NCI-H69 (cell line): ENCODE results near the gene PFKFB1.

Experiments
- DNase-seq: peaks from one replicate; lab custom pipeline; 2025; lab: John Stamatoyannopoulos, UW

Gene PFKFB1

GRCh38 chrX:54922547-54922946, 71.4 kb downstream of the PFKFB1 start:
- no peak for DNase-seq

GRCh38 chrX:54921427-54922021, 72.5 kb downstream of the PFKFB1 start:
- peak; percentile 78 for DNase-seq

DNA sequence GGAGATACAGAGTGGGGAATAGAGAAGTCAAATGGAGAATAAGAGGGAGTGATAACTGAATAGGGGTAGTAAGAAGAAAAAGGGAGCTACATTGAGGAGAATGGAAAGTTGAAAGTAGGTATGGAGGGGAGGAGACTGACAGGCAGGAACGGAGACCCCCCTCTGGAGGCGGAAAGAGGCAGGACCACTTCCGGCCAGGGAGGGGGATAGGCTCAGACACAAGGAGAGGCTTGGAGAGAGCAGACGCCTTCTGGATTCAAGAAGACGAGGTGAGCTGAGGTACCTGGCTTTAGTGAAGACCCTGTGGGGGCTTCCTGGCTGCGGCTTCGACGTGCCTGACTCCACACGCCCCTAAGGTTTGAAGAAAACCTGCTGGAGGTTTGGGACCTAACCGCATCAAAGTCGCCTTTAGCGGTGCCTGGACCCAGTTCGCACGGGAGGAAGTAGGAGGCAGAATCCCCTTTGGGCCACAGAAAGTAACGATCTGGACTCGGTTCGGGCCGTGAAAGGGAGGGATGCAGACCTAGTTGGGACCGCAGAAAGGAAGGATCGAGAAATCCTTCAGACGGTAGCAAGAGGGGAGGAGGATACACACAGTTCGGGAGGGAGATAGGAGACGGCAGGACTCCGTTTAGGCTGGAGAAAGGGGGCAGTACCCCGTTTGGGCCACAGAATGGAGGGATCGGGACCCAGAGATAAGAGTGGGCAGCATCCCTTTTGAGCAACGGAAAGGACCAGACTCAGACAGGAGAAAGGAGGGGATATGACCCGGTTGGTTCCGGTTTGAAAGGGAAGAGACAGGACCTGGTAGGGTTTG, 73.2 kb downstream of the PFKFB1 start, which contains the start of gene TRO:
Gene TRO, plus strand, starts transcription at position 215 of the 817 bp plus-strand sequence. CDS start 1,423 bp downstream, outside the sequence.
- DNase-seq, result peak; percentile 63

GRCh38 chrX:54909941-54910340, 84.0 kb downstream of the PFKFB1 start:
- DNase-seq, result no peak

- no peak for DNase-seq
Observed at GRCh38 chrX:54894159-54894558, 99.8 kb downstream of the PFKFB1 start.

- peak; percentile 57 for DNase-seq
Observed at GRCh38 chrX:54891573-54891972, 102.4 kb downstream of the PFKFB1 start.

- DNase-seq, result no peak
Observed at GRCh38 chrX:54885740-54886139, 108.2 kb downstream of the PFKFB1 start.
